ENCODE data around the gene DNAJC30.
A peak's percentile ranks its signal among the peaks of the same experiment; 100 is the strongest.

DNA sequence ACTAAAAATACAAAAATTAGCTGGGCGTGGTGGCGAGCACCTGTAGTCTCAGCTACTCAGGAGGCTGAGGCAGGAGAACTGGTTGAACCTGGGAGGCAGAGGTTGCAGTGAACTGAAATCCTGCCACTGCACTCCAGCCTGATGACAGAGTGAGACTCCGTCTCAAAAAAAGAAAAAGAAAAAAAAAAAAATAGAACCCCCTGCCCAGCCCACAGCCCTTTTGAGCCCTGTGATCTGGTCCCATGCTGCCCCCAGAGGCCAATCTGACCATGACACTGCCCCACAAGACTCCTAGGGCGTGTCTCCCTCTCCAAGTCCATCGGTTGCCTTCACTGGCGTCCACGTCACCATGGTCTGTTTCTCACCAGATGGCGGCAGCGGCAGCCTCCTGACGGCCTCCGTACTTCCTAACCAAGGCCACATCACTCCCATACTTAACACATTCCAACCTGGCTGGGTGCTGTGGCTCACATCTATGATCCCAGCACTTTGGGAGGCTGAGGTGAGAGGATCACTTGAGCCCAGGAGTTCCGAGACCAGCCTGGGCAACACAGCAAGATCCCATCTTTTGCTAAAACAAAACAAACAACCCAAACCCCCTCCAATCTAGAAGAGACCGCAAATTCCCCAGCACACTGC, 18.2 kb upstream of the DNAJC30 start:
- TF ChIP-seq, protein P1, sequence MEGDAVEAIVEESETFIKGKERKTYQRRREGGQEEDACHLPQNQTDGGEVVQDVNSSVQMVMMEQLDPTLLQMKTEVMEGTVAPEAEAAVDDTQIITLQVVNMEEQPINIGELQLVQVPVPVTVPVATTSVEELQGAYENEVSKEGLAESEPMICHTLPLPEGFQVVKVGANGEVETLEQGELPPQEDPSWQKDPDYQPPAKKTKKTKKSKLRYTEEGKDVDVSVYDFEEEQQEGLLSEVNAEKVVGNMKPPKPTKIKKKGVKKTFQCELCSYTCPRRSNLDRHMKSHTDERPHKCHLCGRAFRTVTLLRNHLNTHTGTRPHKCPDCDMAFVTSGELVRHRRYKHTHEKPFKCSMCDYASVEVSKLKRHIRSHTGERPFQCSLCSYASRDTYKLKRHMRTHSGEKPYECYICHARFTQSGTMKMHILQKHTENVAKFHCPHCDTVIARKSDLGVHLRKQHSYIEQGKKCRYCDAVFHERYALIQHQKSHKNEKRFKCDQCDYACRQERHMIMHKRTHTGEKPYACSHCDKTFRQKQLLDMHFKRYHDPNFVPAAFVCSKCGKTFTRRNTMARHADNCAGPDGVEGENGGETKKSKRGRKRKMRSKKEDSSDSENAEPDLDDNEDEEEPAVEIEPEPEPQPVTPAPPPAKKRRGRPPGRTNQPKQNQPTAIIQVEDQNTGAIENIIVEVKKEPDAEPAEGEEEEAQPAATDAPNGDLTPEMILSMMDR (IDR thresholded peaks at IDR 0.05): peak; percentile 65
- no peak for TF ChIP-seq EZH2 (IDR thresholded peaks at IDR 0.05; ENCODE audit: borderline replicate concordance, insufficient read depth, low read depth, low read length, poor library complexity, severe bottlenecking)
